ENCODE data around the gene MYORG. TPM values are rescaled to one million over a fixed set of nuclear protein-coding genes. Genes with fewer than 3 reads are reported as not detected.

Gene MYORG
- under 1 TPM; 0.58 to 0.93 (median 0.92) TPM for total RNA-seq
- 0.56 TPM for total RNA-seq (2013)

DNA sequence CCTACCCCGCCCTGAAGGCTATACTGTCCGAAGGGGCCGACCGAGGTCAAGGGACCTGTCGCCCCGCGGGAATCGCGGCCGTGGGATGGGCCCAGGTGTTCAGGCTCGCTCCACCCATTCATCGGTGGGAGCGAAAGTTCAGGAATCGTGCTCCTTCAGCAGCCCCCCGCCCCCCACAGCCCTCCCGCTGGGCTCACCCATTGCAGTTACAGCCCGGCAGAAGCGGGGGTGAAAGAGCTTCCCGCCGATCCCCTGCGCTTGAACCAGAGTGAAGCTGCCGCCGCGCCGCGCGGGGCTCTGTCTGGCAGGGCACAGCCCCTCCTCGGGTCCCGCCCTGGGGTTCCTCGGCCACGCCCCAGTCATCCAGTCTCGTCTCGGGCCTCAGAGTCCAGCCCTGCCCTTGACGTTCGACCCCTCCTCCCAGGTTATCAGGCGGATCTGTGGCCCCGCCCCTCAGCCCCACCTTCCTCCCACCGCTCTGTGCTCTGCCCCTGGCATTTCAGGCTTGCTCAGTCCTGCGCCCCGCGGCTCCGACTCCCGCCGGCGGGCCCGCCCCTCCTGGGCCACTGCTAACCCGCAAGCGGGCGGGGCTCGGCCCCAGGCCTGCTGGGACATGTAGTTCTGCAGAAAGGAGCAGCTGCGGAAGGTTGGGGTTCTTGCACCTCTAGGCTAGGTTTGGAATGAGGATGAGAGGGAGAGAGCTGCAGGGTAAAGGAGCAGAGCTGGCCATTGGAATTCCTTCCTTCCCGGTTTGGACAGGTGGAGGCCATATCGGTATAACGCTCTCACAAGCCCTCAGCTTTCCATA, at the start of gene MYORG:
MYORG (minus strand) TSS at position 303 of the 808 bp plus-strand sequence. CDS start 3,955 bp downstream, outside the sequence.
- peak within 1 kb of the TSS; percentile 90 for H3K4me3 Mint-ChIP-seq
- H3K27me3 ChIP-seq (ENCODE audit: control insufficient read depth, insufficient read depth, low read length): no peaks in the 10 kb centered on the region
- no peaks in the 10 kb centered on the region for H3K9me3 Mint-ChIP-seq
- DNase-seq (peak; percentile 80 to 97), ATAC-seq (peak; percentile 71 to 86 (median 75))
- H3K36me3 ChIP-seq (ENCODE audit: control insufficient read depth, insufficient read depth, low read length): no peaks in the 10 kb centered on the region
- intact Hi-C loops (cut with micrococcal nuclease): loop anchor here (1.0 to 10.0 kb wide), 4 partner anchors 47 to 559 kb away; partner anchors contain the start of genes DCAF12, KIF24, NUDT2 and UBAP2
- H3K27ac Mint-ChIP-seq: peak within 1 kb of the TSS; percentile 58 to 82
- TF ChIP-seq, protein P1, sequence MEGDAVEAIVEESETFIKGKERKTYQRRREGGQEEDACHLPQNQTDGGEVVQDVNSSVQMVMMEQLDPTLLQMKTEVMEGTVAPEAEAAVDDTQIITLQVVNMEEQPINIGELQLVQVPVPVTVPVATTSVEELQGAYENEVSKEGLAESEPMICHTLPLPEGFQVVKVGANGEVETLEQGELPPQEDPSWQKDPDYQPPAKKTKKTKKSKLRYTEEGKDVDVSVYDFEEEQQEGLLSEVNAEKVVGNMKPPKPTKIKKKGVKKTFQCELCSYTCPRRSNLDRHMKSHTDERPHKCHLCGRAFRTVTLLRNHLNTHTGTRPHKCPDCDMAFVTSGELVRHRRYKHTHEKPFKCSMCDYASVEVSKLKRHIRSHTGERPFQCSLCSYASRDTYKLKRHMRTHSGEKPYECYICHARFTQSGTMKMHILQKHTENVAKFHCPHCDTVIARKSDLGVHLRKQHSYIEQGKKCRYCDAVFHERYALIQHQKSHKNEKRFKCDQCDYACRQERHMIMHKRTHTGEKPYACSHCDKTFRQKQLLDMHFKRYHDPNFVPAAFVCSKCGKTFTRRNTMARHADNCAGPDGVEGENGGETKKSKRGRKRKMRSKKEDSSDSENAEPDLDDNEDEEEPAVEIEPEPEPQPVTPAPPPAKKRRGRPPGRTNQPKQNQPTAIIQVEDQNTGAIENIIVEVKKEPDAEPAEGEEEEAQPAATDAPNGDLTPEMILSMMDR (IDR thresholded peaks at IDR 0.05): no peak
- H3K4me1 Mint-ChIP-seq: peaks cover 43 to 49% of the 10 kb centered on the region in 2 donors
- peak within 1 kb of the TSS; percentile 32 for H3K27ac ChIP-seq (ENCODE audit: low read length)
- H3K27me3 Mint-ChIP-seq (ENCODE audit: low read depth in 2 of 2): peaks cover 0 to 6% of the 10 kb centered on the region in 2 donors
- H3K4me3 ChIP-seq (ENCODE audit: low read length): peak within 1 kb of the TSS; percentile 54
- WGBS (ENCODE audit: insufficient coverage): under 1% methylated on average over 54 of the region's 54 CpGs
- no peaks in the 10 kb centered on the region for H3K9me3 ChIP-seq (ENCODE audit: control insufficient read depth, insufficient read depth, low read length)
- H3K36me3 Mint-ChIP-seq: no peaks in the 10 kb centered on the region
- H3K4me1 ChIP-seq (ENCODE audit: control insufficient read depth, insufficient read depth, low read length): peaks cover 44% of the 10 kb centered on the region

DNA sequence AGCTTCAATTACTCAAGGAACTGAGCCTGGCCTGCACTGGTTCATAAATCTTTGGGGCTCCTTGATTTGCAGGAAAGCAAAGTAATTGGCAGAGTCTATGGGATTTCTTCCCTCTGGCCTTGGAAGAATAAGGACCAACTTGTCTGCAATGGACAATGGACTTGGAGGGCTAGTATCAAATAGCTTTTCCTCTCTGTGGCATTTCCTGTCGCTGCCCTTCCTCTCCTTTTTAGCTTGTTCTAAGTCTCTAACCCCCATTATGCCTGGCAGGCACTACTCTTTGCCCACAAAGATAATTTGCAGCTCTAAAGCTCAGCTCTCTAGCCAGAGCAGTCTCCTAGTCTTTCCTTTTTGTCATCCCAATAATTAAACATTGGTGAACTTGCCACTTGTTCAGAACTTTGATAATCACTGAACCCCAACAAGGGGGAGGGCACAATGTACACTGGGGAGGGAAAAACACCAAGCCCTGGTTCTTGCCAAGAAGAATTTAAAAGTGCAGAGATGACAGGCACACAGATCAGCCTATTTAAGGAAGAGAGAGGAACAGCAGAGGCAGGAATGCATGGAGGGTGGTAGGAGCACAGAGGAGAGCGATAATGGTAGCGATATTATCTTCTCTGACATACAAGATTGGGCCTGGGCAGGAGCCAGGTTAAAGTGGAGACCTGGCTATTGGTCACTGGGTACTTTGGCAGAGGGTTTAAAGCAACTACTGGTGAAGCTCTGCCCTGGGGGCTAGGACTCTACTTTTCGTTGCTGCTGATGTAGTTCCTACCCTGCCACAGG, 43.2 kb upstream of the MYORG start:
- no peaks in the 10 kb centered on the region for H3K27me3 ChIP-seq (ENCODE audit: control insufficient read depth, insufficient read depth, low read length)
- no peak overlapping the region for H3K4me3 Mint-ChIP-seq
- no peak overlapping the region for H3K27ac Mint-ChIP-seq
- H3K9me3 ChIP-seq (ENCODE audit: control insufficient read depth, insufficient read depth, low read length): no peaks in the 10 kb centered on the region
- H3K4me3 ChIP-seq (ENCODE audit: low read length): no peak overlapping the region
- H3K36me3 Mint-ChIP-seq: no peaks in the 10 kb centered on the region
- H3K36me3 ChIP-seq (ENCODE audit: control insufficient read depth, insufficient read depth, low read length): no peaks in the 10 kb centered on the region
- H3K27ac ChIP-seq (ENCODE audit: low read length): no peak overlapping the region
- ATAC-seq: no peak
- no peaks in the 10 kb centered on the region for H3K9me3 Mint-ChIP-seq
- no peaks in the 10 kb centered on the region for H3K4me1 Mint-ChIP-seq
- no peak for DNase-seq
- H3K27me3 Mint-ChIP-seq (ENCODE audit: low read depth in 2 of 2): no peaks in the 10 kb centered on the region
- intact Hi-C loops (cut with micrococcal nuclease): no loop called here
- TF ChIP-seq, protein P1 (IDR thresholded peaks at IDR 0.05): no peak
- WGBS (ENCODE audit: insufficient coverage): 95% methylated on average over 4 of the region's 4 CpGs
- H3K4me1 ChIP-seq (ENCODE audit: control insufficient read depth, insufficient read depth, low read length): no peaks in the 10 kb centered on the region

DNA sequence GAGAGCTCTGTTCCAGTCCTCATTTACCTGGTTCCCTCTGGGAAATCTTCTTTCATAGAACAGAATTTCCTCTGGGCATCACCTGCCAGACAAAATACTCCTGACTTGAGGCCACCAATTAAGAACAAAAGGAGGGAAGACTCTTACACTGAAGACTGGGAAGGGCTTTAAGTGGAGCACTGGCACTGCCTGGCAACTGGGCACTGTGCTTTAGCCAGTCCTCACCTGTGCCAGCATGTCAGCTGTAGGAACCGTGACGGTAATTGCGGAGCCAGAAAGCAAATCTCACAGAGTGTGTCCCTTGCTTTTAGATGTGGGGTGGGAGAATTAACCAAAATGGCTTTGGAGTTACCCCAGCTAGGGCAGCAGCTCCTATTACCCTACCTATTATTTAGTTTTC, 41.0 kb upstream of the MYORG start:
- H3K27ac ChIP-seq (ENCODE audit: low read length): no peak overlapping the region
- intact Hi-C loops (cut with micrococcal nuclease): no loop called here
- ATAC-seq (no peak), DNase-seq (no peak)
- H3K36me3 ChIP-seq (ENCODE audit: control insufficient read depth, insufficient read depth, low read length): no peaks in the 10 kb centered on the region
- Mint-ChIP-seq H3K27me3 (ENCODE audit: low read depth in 2 of 2) (no peaks in the 10 kb centered on the region), H3K9me3 (no peaks in the 10 kb centered on the region), H3K4me1 (no peaks in the 10 kb centered on the region), H3K4me3 (no peak overlapping the region), H3K36me3 (no peaks in the 10 kb centered on the region), H3K27ac (no peak overlapping the region)
- H3K27me3 ChIP-seq (ENCODE audit: control insufficient read depth, insufficient read depth, low read length): no peaks in the 10 kb centered on the region
- TF ChIP-seq, protein P1 (IDR thresholded peaks at IDR 0.05): no peak
- no peaks in the 10 kb centered on the region for H3K4me1 ChIP-seq (ENCODE audit: control insufficient read depth, insufficient read depth, low read length)
- H3K4me3 ChIP-seq (ENCODE audit: low read length): no peak overlapping the region
- 94% methylated on average over 3 of the region's 3 CpGs for WGBS (ENCODE audit: insufficient coverage)
- H3K9me3 ChIP-seq (ENCODE audit: control insufficient read depth, insufficient read depth, low read length): no peaks in the 10 kb centered on the region
